T-helper 22 cell (primary cell): ENCODE measurements around the gene HPD.
"Not testable (repeated sequence)": the region's sequence is repeated elsewhere in the genome, so short reads cannot be mapped to it uniquely, and the experiment has no call there.

Experiments used
- DNase-seq: peaks from one replicate; pipeline ENCODE4 v3.0.0-alpha.2; 2020; ENCODE audit warnings: low read depth

Gene HPD

GRCh38 chr12:121858662-121859572, at the start of gene HPD:
Gene HPD, minus strand, starts transcription at chr12:121858859. Its CDS starts 36 bp downstream, at chr12:121858823.
- no peak for DNase-seq

GRCh38 chr12:121905746-121906145, 47.1 kb upstream of the HPD start:
- no peak for DNase-seq

- DNase-seq, result no peak
Observed at GRCh38 chr12:121903202-121903601, 44.5 kb upstream of the HPD start.

GRCh38 chr12:121899590-121899989, 40.9 kb upstream of the HPD start:
- no peak for DNase-seq

- no peak for DNase-seq
Observed at GRCh38 chr12:121898287-121898686, 39.6 kb upstream of the HPD start.

- no peak for DNase-seq
Observed at GRCh38 chr12:121894633-121895032, 36.0 kb upstream of the HPD start.

- DNase-seq, result no peak
Observed at GRCh38 chr12:121893961-121894460, 35.4 kb upstream of the HPD start.

GRCh38 chr12:121892673-121893561, 34.3 kb upstream of the HPD start:
- DNase-seq, result no peak

GRCh38 chr12:121889661-121890060, 31.0 kb upstream of the HPD start:
- not testable (repeated sequence) for DNase-seq

GRCh38 chr12:121889274-121889624, 30.6 kb upstream of the HPD start:
- DNase-seq, result no peak

- peak; percentile 96 for DNase-seq
Observed at GRCh38 chr12:121888478-121889273, 30.0 kb upstream of the HPD start, which contains the start of gene PSMD9. Gene PSMD9, plus strand, starts transcription at chr12:121888790. Its CDS starts 67 bp downstream, at chr12:121888857.

GRCh38 chr12:121888083-121888477, 29.4 kb upstream of the HPD start:
- no peak for DNase-seq

GRCh38 chr12:121885129-121885528, 26.5 kb upstream of the HPD start:
- DNase-seq, result not testable (repeated sequence)

- no peak for DNase-seq
Observed at GRCh38 chr12:121883315-121883660, 24.6 kb upstream of the HPD start.

GRCh38 chr12:121876080-121876447, 17.4 kb upstream of the HPD start:
- DNase-seq, result not testable (repeated sequence)

GRCh38 chr12:121875582-121875981, 16.9 kb upstream of the HPD start:
- DNase-seq, result no peak

- no peak for DNase-seq
Observed at GRCh38 chr12:121874071-121874470, 15.4 kb upstream of the HPD start.

GRCh38 chr12:121873216-121873569, 14.5 kb upstream of the HPD start:
- DNase-seq, result no peak

GRCh38 chr12:121872546-121873215, 14.0 kb upstream of the HPD start:
- no peak for DNase-seq

- DNase-seq, result no peak
Observed at GRCh38 chr12:121871467-121871866, 12.8 kb upstream of the HPD start.

- DNase-seq, result not testable (repeated sequence)
Observed at GRCh38 chr12:121869229-121869628, 10.6 kb upstream of the HPD start.
